ENCODE measurements around the gene ARMC12. TPM values are rescaled to one million over a fixed set of nuclear protein-coding genes. Genes with fewer than 3 reads are reported as not detected.

Gene ARMC12
- 0.12 and 0.16 TPM in 2 replicates for total RNA-seq

DNA sequence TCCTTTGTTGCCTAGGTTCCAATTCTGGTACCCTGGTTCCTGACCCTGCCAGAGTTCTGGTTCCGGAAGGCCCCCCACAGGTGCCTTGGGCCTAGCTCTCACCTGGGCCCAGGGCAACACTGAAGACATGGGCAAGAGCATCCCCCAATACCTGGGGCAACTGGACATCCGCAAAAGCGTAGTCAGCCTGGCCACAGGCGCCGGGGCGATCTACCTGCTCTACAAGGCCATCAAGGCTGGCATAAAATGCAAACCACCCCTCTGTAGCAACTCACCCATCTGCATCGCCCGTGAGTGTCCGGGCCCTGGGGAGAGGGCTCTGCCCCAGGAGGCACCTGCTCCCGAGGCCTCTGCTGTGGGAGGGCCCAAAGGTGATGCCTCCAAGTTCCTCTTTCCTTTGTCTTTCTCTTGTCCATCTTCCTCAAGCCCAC, at the start of gene ARMC12:
ARMC12 (plus strand) TSS at position 51 of the 431 bp plus-strand sequence; CDS start at position 128, 77 bp downstream.

GRCh38 chr6:35688605-35689322, 48.1 kb upstream of the ARMC12 start, which contains the start of gene FKBP5:
Gene FKBP5 (minus strand): TSS chr6:35688915. CDS start chr6:35642824, 46,091 bp downstream.

DNA sequence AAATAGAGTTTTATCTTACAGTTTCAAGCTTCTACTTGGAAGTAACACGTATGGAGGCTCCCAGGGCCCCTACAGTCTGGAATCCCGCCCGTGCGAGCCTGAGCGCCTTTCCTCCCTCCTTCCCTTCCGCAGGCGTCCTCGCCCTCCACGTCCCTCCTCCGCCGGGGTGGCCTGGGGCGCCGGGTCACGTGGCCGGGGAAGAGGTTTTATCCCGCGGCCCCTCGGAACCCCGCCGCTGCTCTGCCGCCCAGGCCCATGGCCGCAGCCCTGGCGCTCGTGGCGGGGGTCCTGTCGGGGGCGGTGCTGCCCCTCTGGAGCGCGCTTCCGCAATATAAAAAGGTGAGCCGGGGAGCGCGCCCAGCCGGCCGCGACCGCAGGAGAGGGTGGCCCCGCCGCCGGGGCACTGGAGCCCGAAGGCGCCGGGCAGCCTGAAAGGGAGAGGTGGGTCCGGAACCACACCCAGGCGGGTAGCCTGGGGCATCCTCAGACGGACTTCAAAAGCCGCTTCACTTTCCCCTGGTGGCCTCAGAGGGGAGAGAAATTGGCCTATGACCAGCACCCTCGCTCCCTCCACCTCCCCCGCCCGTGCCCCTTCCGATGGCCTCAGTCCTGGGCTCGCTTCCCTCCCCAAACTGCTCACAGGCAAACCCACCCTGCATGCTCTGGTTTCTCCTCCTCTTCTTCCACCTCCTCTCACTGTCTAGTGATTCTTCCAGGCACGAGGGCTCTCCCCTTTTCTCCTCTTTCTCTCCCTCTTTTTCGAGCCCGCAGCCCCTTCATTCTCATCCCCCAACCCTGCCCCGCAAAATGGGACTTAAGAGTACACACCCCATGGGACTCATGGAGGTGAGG, 39.8 kb downstream of the ARMC12 start, which contains the start of gene CLPSL2:
CLPSL2 (plus strand) TSS at position 235 of the 852 bp plus-strand sequence; CDS start at position 256, 21 bp downstream.

DNA sequence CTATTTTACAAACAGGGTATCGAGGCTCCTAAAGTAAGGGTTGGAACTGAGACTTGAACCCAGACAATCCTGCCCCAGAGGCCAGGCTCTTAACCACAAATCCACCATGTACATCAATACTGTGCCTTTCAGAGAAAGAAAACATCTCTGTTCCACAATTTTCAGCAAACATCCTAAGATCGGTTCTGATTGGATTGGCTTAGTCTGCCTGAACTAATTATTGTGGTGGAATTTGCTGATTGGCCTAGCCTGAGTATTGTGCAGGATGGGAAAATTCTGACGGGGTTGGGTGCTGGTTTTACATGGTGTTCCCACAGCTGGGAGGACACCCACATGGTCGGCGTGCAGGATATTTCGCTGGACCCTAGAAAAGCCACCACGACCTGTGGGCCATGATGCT, 43.9 kb downstream of the ARMC12 start, which contains the start of gene CLPSL1:
CLPSL1 (plus strand) TSS at position 301 of the 400 bp plus-strand sequence; CDS start at position 393, 92 bp downstream.

Other genes with a start within 250 kb of the ARMC12 start
- gene TEAD3, start 240.0 kb upstream of the ARMC12 start, total RNA-seq = 16.0 and 18.3 TPM in 2 replicates
- not detected in 2 replicates for gene TULP1, start 224.1 kb upstream of the ARMC12 start, total RNA-seq
- 3.2 and 3.4 TPM in 2 replicates for gene FKBP5, start 48.1 kb upstream of the ARMC12 start, total RNA-seq
- not detected in 2 replicates for gene CLPSL2, start 39.6 kb downstream of the ARMC12 start, total RNA-seq
- gene CLPSL1, start 44.0 kb downstream of the ARMC12 start, total RNA-seq = not detected in 2 replicates
- not detected in 2 replicates for gene CLPS, start 60.3 kb downstream of the ARMC12 start, total RNA-seq
- gene LHFPL5, start 68.3 kb downstream of the ARMC12 start, total RNA-seq = not detected in 2 replicates
- gene SRPK1, start 184.1 kb downstream of the ARMC12 start, total RNA-seq = 35.9 and 44.0 TPM in 2 replicates

Measured in hair follicle dermal papilla cell (primary cell).